Endodermal cell (in vitro differentiated cells): ENCODE results near the gene NR1H4. TPM values are rescaled to one million over a fixed set of nuclear protein-coding genes. Genes with fewer than 3 reads are reported as not detected.

ENCODE experiments used
- DNase-seq: peaks from one replicate; pipeline ENCODE4 v3.0.0-alpha.2; 2017
- H3K27ac ChIP-seq: 2 replicates; pipeline ENCODE4 v1.5.1; 2013; ENCODE audit warnings: mild to moderate bottlenecking, low read depth, low read length, moderate library complexity
- H3K27me3 ChIP-seq: 2 replicates; pipeline ENCODE4 v1.6.1; 2013; ENCODE audit warnings: mild to moderate bottlenecking, low read length, moderate library complexity; ENCODE audit not compliant: insufficient read depth, control insufficient read depth, poor library complexity, severe bottlenecking
- H3K36me3 ChIP-seq: 2 replicates; pipeline ENCODE4 v1.7.0; 2013; ENCODE audit warnings: mild to moderate bottlenecking, low read length, moderate library complexity; ENCODE audit not compliant: control insufficient read depth, insufficient read depth
- H3K4me1 ChIP-seq: one replicate; pipeline ENCODE4 v1.7.0; 2013; ENCODE audit warnings: low read length; ENCODE audit not compliant: control insufficient read depth, insufficient read depth
- H3K4me3 ChIP-seq: 2 replicates; pipeline ENCODE4 v1.5.1; 2013; ENCODE audit warnings: mild to moderate bottlenecking, low read length, moderate library complexity
- H3K9ac ChIP-seq: 2 replicates; pipeline ENCODE4 v1.6.1; 2013; ENCODE audit warnings: mild to moderate bottlenecking, low read length, moderate library complexity; ENCODE audit not compliant: poor library complexity, severe bottlenecking; ENCODE audit errors: extremely low read depth
- H3K9me3 ChIP-seq: 2 replicates; pipeline ENCODE4 v1.6.1; 2013; ENCODE audit warnings: mild to moderate bottlenecking, low read length, moderate library complexity; ENCODE audit not compliant: control insufficient read depth
- H3K27ac Mint-ChIP-seq: 2 replicates; pipeline ENCODE4 v1.8.0; 2020; ENCODE audit warnings: mixed read lengths
- H3K27me3 Mint-ChIP-seq: 2 replicates; pipeline ENCODE4 v1.8.0; 2021; ENCODE audit warnings: mild to moderate bottlenecking, mixed read lengths; ENCODE audit not compliant: insufficient read depth
- H3K36me3 Mint-ChIP-seq: 2 replicates; pipeline ENCODE4 v1.8.0; 2020; ENCODE audit warnings: low read depth, mixed read lengths
- H3K4me1 Mint-ChIP-seq: 2 replicates; pipeline ENCODE4 v1.8.0; 2020; ENCODE audit warnings: mixed read lengths
- H3K4me3 Mint-ChIP-seq: 2 replicates; pipeline ENCODE4 v1.8.0; 2020; ENCODE audit warnings: mild to moderate bottlenecking, moderate library complexity, mixed read lengths
- H3K9me3 Mint-ChIP-seq: 2 replicates; pipeline ENCODE4 v1.8.0; 2020; ENCODE audit warnings: mild to moderate bottlenecking, mixed read lengths
- WGBS, 2 experiments: methylation state at CpG; one replicate each; pipeline versions ENCODE4 v1.1.5 to v1.1.7; 2013; ENCODE audit warnings: missing lambda C conversion rate in 2 of 2, mixed read lengths in 1 of 2; ENCODE audit not compliant: insufficient coverage in 1 of 2, insufficient read length in 1 of 2; 5-methylcytosine and 5-hydroxymethylcytosine counted together
- total RNA-seq, 2 donors: library from RNA; stranded (reverse); fragmentation: NEBNext Ultra II Directional in 1 of 2; extraction: Animal tissue kit (Norgen Biotek cat#: 25700) in 1 of 2; gene quantifications; 2 replicates in 1 of 2; 3 replicates in 1 of 2; pipeline ENCODE4 v1.2.1, GENCODE V29; 2021
- TF ChIP-seq, protein P1 (sequence below): fragments of 200-600 bp; sonication (generic); conservative IDR thresholded peaks from 2 replicates; pipeline ENCODE4 v1.5.0; 2021; ENCODE audit warnings: antibody characterized with exemption, mild to moderate bottlenecking

Gene NR1H4
- total RNA-seq, 2 donors from 2014 or later: not detected

DNA sequence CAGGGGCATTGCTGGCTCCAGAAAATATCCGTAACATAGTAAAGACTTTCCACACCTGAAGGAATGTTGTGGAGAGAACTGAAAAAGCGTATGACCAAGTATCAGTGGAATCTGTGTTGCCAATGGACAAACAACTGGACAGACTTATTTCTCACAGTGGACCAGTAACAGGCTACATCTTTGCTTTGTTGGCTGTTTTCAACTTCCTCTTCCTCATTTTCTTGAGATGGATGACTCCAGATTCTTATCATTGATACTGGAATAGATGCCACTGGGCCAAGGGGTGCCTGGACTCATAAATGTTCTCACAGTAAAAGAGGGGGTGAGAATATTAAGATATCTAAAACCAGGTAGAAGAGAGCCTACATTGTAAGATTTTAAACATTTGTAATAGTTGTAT, 106.2 kb downstream of the NR1H4 start:
- no peak overlapping the region for H3K27ac Mint-ChIP-seq
- TF ChIP-seq, protein P1, sequence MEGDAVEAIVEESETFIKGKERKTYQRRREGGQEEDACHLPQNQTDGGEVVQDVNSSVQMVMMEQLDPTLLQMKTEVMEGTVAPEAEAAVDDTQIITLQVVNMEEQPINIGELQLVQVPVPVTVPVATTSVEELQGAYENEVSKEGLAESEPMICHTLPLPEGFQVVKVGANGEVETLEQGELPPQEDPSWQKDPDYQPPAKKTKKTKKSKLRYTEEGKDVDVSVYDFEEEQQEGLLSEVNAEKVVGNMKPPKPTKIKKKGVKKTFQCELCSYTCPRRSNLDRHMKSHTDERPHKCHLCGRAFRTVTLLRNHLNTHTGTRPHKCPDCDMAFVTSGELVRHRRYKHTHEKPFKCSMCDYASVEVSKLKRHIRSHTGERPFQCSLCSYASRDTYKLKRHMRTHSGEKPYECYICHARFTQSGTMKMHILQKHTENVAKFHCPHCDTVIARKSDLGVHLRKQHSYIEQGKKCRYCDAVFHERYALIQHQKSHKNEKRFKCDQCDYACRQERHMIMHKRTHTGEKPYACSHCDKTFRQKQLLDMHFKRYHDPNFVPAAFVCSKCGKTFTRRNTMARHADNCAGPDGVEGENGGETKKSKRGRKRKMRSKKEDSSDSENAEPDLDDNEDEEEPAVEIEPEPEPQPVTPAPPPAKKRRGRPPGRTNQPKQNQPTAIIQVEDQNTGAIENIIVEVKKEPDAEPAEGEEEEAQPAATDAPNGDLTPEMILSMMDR: no peak
- H3K4me3 Mint-ChIP-seq: no peak overlapping the region

DNA sequence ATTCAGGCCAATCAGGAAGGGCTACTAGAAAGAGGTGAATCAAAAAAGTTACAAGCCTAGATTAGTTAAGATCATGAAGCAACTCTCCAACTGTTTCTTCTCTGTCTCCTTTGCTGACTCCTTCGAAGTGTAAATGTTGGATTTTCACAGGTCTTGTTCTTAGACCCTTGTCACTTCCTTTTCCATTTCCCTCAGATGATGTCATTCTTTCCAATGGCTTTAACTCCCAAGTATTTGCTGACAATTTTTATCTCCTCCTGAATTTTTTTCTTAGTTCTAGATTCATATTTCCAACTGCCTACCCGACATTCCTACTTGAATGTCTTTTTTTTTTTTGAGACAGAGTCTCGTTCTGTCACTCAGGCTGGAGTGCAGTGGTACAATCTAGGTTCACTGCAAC, 110.6 kb downstream of the NR1H4 start:
- 88 to 94% methylated on average over 3 of the region's 3 CpGs for WGBS, 2 experiments
- H3K9ac ChIP-seq: no peak overlapping the region
- no peaks in the 10 kb centered on the region for H3K27me3 Mint-ChIP-seq
- peaks cover 31% of the 10 kb centered on the region for H3K36me3 Mint-ChIP-seq
- peaks cover 63% of the 10 kb centered on the region for H3K9me3 Mint-ChIP-seq
- TF ChIP-seq, protein P1: no peak
- H3K4me1 Mint-ChIP-seq: no peaks in the 10 kb centered on the region
- H3K27me3 ChIP-seq: no peaks in the 10 kb centered on the region
- peaks cover 62% of the 10 kb centered on the region for H3K9me3 ChIP-seq
- no peaks in the 10 kb centered on the region for H3K36me3 ChIP-seq
- no peak overlapping the region for H3K27ac Mint-ChIP-seq
- no peaks in the 10 kb centered on the region for H3K4me1 ChIP-seq
- no peak overlapping the region for H3K4me3 Mint-ChIP-seq
- H3K27ac ChIP-seq: no peak overlapping the region
- H3K4me3 ChIP-seq: no peak overlapping the region
- no peak for DNase-seq

More for the DNA sequence above, 106.2 kb downstream of the NR1H4 start:
- H3K36me3 Mint-ChIP-seq: peaks cover 10% of the 10 kb centered on the region
- H3K4me1 ChIP-seq: no peaks in the 10 kb centered on the region
- 75 to 82% methylated on average over 2 of the region's 2 CpGs for WGBS, 2 experiments
- peaks cover 30% of the 10 kb centered on the region for H3K9me3 ChIP-seq
- peaks cover 7% of the 10 kb centered on the region for H3K4me1 Mint-ChIP-seq
- H3K9me3 Mint-ChIP-seq: peaks cover 23% of the 10 kb centered on the region
- no peaks in the 10 kb centered on the region for H3K36me3 ChIP-seq
- no peak overlapping the region for H3K27ac ChIP-seq
- no peaks in the 10 kb centered on the region for H3K27me3 Mint-ChIP-seq
- no peak for DNase-seq
- no peaks in the 10 kb centered on the region for H3K27me3 ChIP-seq
- H3K9ac ChIP-seq: no peak overlapping the region
- H3K4me3 ChIP-seq: no peak overlapping the region

- no peaks in the 10 kb centered on the region for H3K36me3 ChIP-seq
- H3K27ac ChIP-seq: no peak overlapping the region
- H3K9me3 ChIP-seq: peaks cover 30% of the 10 kb centered on the region
- H3K4me3 Mint-ChIP-seq: no peak overlapping the region
- no peaks in the 10 kb centered on the region for H3K4me1 ChIP-seq
- H3K4me1 Mint-ChIP-seq: peaks cover 7% of the 10 kb centered on the region
- TF ChIP-seq, protein P1: no peak
- H3K9ac ChIP-seq: no peak overlapping the region
- no peaks in the 10 kb centered on the region for H3K27me3 ChIP-seq
- H3K36me3 Mint-ChIP-seq: peaks cover 12% of the 10 kb centered on the region
- peaks cover 36% of the 10 kb centered on the region for H3K9me3 Mint-ChIP-seq
- no peaks in the 10 kb centered on the region for H3K27me3 Mint-ChIP-seq
- H3K27ac Mint-ChIP-seq: no peak overlapping the region
- WGBS, 2 experiments: 100% methylated on average over 3 of the region's 4 CpGs; no CpG with 5 or more reads in 1 of the 2 experiments
- no peak overlapping the region for H3K4me3 ChIP-seq
- no peak for DNase-seq
These were observed 118.3 kb downstream of the NR1H4 start for GRCh38 chr12:100591979-100592378.
